Transverse colon (tissue), 3 donors: ENCODE results near the gene SAMD8.

ENCODE experiments used
- CTCF ChIP-seq, 5 experiments: fragments of 200-600 bp in 3 of 5; fragments of 450-650 bp in 2 of 5; sonication (generic) in 3 of 5; IDR thresholded peaks; 1 replicate in 2 of 5; 2 replicates in 3 of 5; pipeline ENCODE4 v1.5.1; 2016 to 2017; ENCODE audit warnings: antibody characterized with exemption in 5 of 5, inconsistent platforms in 3 of 5, mild to moderate bottlenecking in 2 of 5, moderate library complexity in 1 of 5
- POLR2A ChIP-seq: fragments of 450-650 bp; IDR thresholded peaks from one replicate; pipeline ENCODE4 v1.6.1; 2016; ENCODE audit warnings: antibody characterized with exemption, mild to moderate bottlenecking, moderate library complexity

DNA sequence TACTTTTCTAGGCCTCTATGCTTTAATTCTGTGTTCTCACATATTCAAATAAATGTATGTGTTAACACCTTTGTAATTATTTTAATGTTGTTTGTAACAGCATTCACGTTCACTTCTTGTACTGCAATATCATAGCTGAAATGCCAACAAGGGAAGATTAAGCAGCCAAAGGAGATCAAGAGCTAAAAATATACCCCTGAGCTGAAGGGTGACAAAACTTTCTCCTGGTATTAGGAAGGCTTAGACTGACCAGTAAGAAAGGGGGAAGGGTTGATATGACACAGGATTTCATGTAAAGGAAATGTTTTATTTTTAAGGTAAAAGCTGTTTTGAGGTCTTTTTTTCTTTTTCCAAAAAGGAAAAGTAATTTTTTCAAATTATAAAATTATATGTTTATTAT is 58.8 kb downstream of the SAMD8 start:
- TF ChIP-seq CTCF (IDR thresholded peaks at IDR 0.05) (no peak), POLR2A (no peak)
